OCI-LY7 (cell line): Measurements from ENCODE around the gene ICOSLG. TPM values are rescaled to one million over a fixed set of nuclear protein-coding genes. Genes with fewer than 3 reads are reported as not detected.

ENCODE experiments used
- BruUV-seq: library from RNA; stranded (reverse); fragments of 400-500 nt; replicated peaks from 2 replicates; lab custom pipeline; 2021; lab: Mats Ljungman, UMichigan
- CTCF ChIA-PET: fragments of 300-600 bp; sonication (Branson Sonifier 250); formaldehyde crosslinking; loops from one replicate; lab custom pipeline; 2022; ENCODE audit warnings: antibody characterized with exemption; ENCODE audit not compliant: unreplicated experiment; lab: Charles Lee
- POLR2A ChIA-PET: fragments of 300-600 bp; sonication (Branson Sonifier 250); formaldehyde crosslinking; loops from one replicate; lab custom pipeline; 2022; ENCODE audit warnings: antibody characterized with exemption; lab: Charles Lee
- DNase-seq: peaks from one replicate; pipeline ENCODE4 v3.0.0-alpha.2; 2015; ENCODE audit warnings: low spot score
- H2AFZ ChIP-seq: fragments of 200-600 bp; sonication (generic), shearing (Covaris generic); 2 replicates; pipeline ENCODE4 v1.6.1; 2014; ENCODE audit warnings: mild to moderate bottlenecking, antibody characterized with exemption, low read length, moderate library complexity
- H3K27ac ChIP-seq: fragments of 200-600 bp; sonication (generic); 2 replicates; pipeline ENCODE4 v1.5.1; 2014; ENCODE audit warnings: mixed run types, low read depth, mild to moderate bottlenecking, moderate library complexity, low read length, inconsistent platforms; ENCODE audit not compliant: poor library complexity, severe bottlenecking
- H3K36me3 ChIP-seq: fragments of 200-600 bp; sonication (generic); 2 replicates; pipeline ENCODE4 v1.6.1; 2014; ENCODE audit warnings: mild to moderate bottlenecking, antibody characterized with exemption, low read length, moderate library complexity, mixed read lengths; ENCODE audit not compliant: insufficient read depth
- H3K4me1 ChIP-seq: fragments of 200-600 bp; sonication (generic); 2 replicates; pipeline ENCODE4 v1.5.1; 2014; ENCODE audit warnings: mild to moderate bottlenecking, low read length; ENCODE audit not compliant: insufficient read depth, poor library complexity, severe bottlenecking
- H3K4me2 ChIP-seq: fragments of 200-600 bp; sonication (generic); 2 replicates; pipeline ENCODE4 v1.6.1; 2014; ENCODE audit warnings: mild to moderate bottlenecking, low read length
- H3K4me3 ChIP-seq: fragments of 200-600 bp; sonication (generic); 2 replicates; pipeline ENCODE4 v1.5.1; 2014; ENCODE audit warnings: mild to moderate bottlenecking, low read depth, low read length; ENCODE audit not compliant: poor library complexity, severe bottlenecking
- H3K79me2 ChIP-seq: fragments of 200-600 bp; sonication (generic); 2 replicates; pipeline ENCODE4 v1.6.1; 2016; ENCODE audit warnings: low read depth, mild to moderate bottlenecking, low read length, moderate library complexity, mixed read lengths; ENCODE audit not compliant: insufficient read depth
- H3K9me2 ChIP-seq: fragments of 200-600 bp; sonication (generic); 2 replicates; pipeline ENCODE4 v1.6.1; 2016; ENCODE audit warnings: mild to moderate bottlenecking, low read length, mixed read lengths; ENCODE audit not compliant: insufficient read depth
- H3K9me3 ChIP-seq: fragments of 200-600 bp; sonication (generic); 2 replicates; pipeline ENCODE4 v1.6.1; 2014; ENCODE audit warnings: mild to moderate bottlenecking, mixed run types, low read length, mixed read lengths
- H4K20me1 ChIP-seq: fragments of 200-600 bp; sonication (generic); 2 replicates; pipeline ENCODE4 v1.6.1; 2014; ENCODE audit warnings: mild to moderate bottlenecking, antibody characterized with exemption, low read length, moderate library complexity, mixed read lengths; ENCODE audit not compliant: insufficient read depth
- CTCF ChIP-seq: fragments of 200-600 bp; sonication (generic); conservative IDR thresholded peaks from 2 replicates; pipeline ENCODE4 v1.5.1; 2014; ENCODE audit warnings: mild to moderate bottlenecking, antibody characterized with exemption, low read length, moderate library complexity, mixed read lengths
- EZH2phosphoT487 ChIP-seq: fragments of 200-600 bp; sonication (generic); IDR thresholded peaks from 2 replicates; pipeline ENCODE4 v1.6.1; 2018; ENCODE audit warnings: low read depth, borderline replicate concordance, mild to moderate bottlenecking, mixed run types, antibody characterized with exemption, low read length, moderate library complexity, mixed read lengths
- intact Hi-C: fragments of 100-400 bp; cut with micrococcal nuclease; formaldehyde crosslinking; loops from one replicate; pipeline ENCODE4 v1.10.0; 2022; ENCODE audit not compliant: unreplicated experiment
- total RNA-seq, 2 experiments: library from RNA; depleted of rRNA in 1 of 2; stranded (reverse); fragments of >200 nt in 1 of 2; shearing (Covaris generic) in 1 of 2; gene quantifications; 2 replicates each; pipeline ENCODE4 v1.2.3, GENCODE V29; 2014 to 2022

Gene ICOSLG
- total RNA-seq, 2 experiments from 2014 or later = 5.2 to 8.3 TPM

DNA sequence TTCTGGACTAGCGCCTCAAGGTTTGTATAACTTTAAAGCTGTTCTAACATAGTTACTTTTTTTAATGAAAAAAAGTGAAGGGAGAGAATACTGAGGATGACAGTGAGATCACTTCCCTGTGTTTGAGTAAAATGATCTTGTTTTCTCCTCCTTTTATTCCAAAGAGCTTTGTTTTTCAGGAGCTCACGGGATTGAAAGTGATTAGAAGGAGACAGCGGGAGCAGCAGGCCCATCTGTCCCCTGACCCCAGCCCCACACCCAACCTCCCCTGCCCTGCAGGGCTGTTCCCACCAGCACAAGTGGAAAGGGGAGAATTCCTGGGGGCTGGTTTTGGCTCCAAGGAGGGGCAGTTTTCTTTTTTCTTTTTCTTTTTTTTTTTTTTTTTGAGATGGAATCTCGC, 23.0 kb upstream of the ICOSLG start:
- H3K27ac ChIP-seq = no peak overlapping the region
- H3K4me1 ChIP-seq = peaks cover 6% of the 10 kb centered on the region
- no peak overlapping the region for H3K4me3 ChIP-seq
- H3K4me2 ChIP-seq = no peak overlapping the region
- H3K36me3 ChIP-seq = no peaks in the 10 kb centered on the region
- no peak for DNase-seq
- no TSS peak for BruUV-seq
- intact Hi-C loops = no loop called here
- no peak for TF ChIP-seq CTCF
- TF ChIP-seq EZH2phosphoT487 = no peak
- CTCF ChIA-PET = no interaction called here
- H3K79me2 ChIP-seq = no peaks in the 10 kb centered on the region
- no peak overlapping the region for H2AFZ ChIP-seq
- POLR2A ChIA-PET = interaction anchor here (0.7 kb wide), 1 partner anchor 879 kb away, joined by 5 read pairs; no protein-coding TSS in a partner anchor
- H3K9me3 ChIP-seq = no peaks in the 10 kb centered on the region
- H3K9me2 ChIP-seq = no peaks in the 10 kb centered on the region
- H4K20me1 ChIP-seq = no peaks in the 10 kb centered on the region

DNA sequence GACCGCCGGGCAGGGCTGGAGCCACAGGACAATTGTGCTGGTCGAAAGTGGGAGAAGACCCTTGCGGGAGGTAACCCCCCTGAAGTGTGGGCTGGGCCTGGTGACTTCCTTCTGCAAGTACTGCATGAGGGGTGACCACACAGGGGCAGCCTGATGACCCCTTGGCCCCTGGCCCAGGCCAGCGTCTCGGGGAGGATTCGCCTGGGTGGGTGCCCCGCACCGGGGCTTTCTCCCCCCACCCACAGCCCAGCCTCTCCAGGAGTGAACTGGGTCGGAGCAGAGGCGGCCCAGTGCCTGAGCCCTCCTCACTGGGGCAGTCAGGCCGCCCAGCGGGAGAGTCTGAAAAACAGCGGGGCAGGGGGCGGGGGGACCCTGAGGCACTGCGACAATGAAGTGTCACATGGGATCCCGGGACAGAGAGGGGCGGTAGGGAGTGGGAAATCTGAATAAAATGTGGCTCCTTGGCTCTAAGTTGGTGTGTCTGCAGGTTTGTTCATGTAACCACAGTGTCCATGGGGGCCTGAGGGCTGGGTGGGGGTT, 22.5 kb upstream of the ICOSLG start:
- H3K4me1 ChIP-seq = peaks cover 6% of the 10 kb centered on the region
- H3K4me2 ChIP-seq = no peak overlapping the region
- H3K79me2 ChIP-seq = no peaks in the 10 kb centered on the region
- BruUV-seq = no TSS peak
- no peak for DNase-seq
- no peak overlapping the region for H3K27ac ChIP-seq
- ChIA-PET POLR2A (no interaction called here), CTCF (no interaction called here)
- H3K4me3 ChIP-seq = no peak overlapping the region
- H4K20me1 ChIP-seq = no peaks in the 10 kb centered on the region
- no peaks in the 10 kb centered on the region for H3K9me2 ChIP-seq
- H3K36me3 ChIP-seq = no peaks in the 10 kb centered on the region
- H2AFZ ChIP-seq = no peak overlapping the region
- no peaks in the 10 kb centered on the region for H3K9me3 ChIP-seq
- TF ChIP-seq EZH2phosphoT487 (no peak), CTCF (no peak)
- intact Hi-C loops = no loop called here

- CTCF ChIA-PET = no interaction called here
- intact Hi-C loops = no loop called here
- H3K9me3 ChIP-seq = no peaks in the 10 kb centered on the region
- H3K27ac ChIP-seq = no peak overlapping the region
- no TSS peak for BruUV-seq
- H3K79me2 ChIP-seq = no peaks in the 10 kb centered on the region
- no peak for DNase-seq
- no peak overlapping the region for H3K4me2 ChIP-seq
- no peaks in the 10 kb centered on the region for H3K36me3 ChIP-seq
- POLR2A ChIA-PET = no interaction called here
- peaks cover 2% of the 10 kb centered on the region for H3K4me1 ChIP-seq
- TF ChIP-seq EZH2phosphoT487 (no peak), CTCF (no peak)
- H3K9me2 ChIP-seq = no peaks in the 10 kb centered on the region
- H4K20me1 ChIP-seq = no peaks in the 10 kb centered on the region
- no peak overlapping the region for H2AFZ ChIP-seq
- no peak overlapping the region for H3K4me3 ChIP-seq
Measured at GRCh38 chr21:44262338-44263056, 21.8 kb upstream of the ICOSLG start.
